IPS-NIHi7 (cell line): ENCODE measurements around the gene COL16A1.
A peak's percentile ranks its signal among the peaks of the same experiment; 100 is the strongest.

ENCODE experiments used
- DNase-seq: peaks from one replicate; pipeline ENCODE4 v3.0.0; 2012; ENCODE audit warnings: mixed read lengths; ENCODE audit errors: extremely low spot score

The COL16A1 gene

GRCh38 chr1:31688233-31688918 lies 15.4 kb downstream of the COL16A1 start:
- no peak for DNase-seq

GRCh38 chr1:31687601-31688000 lies 16.2 kb downstream of the COL16A1 start:
- DNase-seq, result no peak

DNA sequence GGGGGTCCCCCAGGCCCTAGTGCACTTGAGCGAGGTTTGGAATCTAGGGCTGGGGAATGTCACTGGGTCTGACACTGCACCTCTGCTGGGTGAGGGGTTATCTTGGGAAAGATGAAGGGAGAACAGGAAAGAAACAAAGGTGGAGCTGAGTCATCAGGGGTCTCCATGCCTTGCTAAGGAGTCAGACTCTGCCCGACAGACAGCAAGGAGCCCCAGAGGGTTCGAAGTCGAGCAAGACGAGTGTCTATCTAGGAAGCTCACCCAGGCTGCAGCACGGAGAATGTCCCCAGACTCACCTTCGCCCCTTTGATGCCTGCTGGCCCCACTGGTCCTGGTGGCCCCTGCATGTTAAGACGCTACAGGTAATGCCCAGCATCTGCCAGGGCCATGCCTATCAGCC lies 18.0 kb downstream of the COL16A1 start:
- no peak for DNase-seq

GRCh38 chr1:31683997-31684396 lies 19.8 kb downstream of the COL16A1 start:
- peak; percentile 77 for DNase-seq

GRCh38 chr1:31681415-31681814 lies 22.4 kb downstream of the COL16A1 start:
- no peak for DNase-seq

DNA sequence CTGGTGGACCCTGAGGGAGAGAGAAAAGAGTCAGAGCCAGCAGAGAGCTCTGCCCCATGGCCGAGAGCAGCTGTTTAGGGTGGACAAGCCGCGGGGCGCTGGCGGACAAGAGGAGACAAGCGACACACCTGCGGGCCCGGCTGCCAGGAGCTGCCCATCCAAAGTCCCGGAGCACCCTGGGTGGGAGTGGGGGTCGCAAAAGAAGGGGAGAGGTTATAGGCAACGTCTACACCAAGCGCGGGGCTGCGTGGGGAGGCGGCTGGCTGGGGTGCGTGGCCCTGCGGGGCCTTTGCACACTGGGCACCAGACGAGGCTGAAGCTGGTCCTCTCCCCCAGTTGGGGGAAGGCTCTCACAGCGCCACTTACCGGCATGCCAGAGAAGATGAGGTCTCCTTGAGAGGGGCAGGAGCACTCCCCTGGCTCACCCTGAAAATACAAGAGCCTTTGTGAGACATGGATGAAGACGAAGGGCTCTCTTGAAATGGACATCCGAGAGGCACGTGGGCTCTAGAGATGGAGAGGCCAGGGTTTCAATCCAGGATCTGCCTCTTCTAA lies 24.1 kb downstream of the COL16A1 start:
- DNase-seq, result no peak

DNA sequence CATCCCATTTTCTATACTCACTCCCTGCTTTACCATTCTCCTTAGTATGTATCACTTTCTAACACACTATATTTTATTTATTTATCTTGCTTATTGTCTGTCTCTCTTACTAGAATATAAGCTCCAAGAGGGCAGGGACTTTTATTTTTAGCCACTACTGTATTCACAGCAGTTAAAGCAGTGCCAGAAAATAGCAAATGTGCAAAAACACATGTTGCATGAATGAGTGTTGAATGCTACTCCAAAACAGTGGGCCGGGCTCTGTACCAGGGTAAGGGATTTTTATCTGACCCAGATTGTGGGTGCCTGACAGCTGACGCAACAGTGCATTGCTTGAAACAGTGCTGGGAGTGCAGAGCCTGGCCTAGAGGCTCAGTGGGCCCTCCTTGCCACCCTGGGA lies 24.7 kb downstream of the COL16A1 start:
- no peak for DNase-seq

DNA sequence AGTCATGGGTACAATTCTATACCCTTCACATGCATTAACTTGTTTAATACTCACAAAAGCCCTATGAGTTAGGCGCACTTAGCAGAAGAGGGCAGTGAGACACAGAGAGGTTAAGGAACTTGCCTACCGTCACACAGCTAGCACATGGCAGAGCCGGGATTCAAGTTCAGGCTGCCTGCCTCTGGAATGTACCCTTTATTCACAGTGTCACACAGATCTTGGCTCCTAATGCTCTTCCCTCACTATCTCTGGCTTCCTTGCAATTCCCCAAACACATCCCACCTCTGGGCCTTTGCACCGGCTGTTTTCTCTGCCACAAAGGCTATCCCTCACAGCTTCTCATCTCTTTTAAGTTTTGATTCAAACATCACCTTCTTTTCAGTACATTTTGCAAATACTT lies 25.1 kb downstream of the COL16A1 start:
- no peak for DNase-seq

- no peak for DNase-seq
These were observed 25.9 kb downstream of the COL16A1 start for GRCh38 chr1:31677949-31678348.

DNA sequence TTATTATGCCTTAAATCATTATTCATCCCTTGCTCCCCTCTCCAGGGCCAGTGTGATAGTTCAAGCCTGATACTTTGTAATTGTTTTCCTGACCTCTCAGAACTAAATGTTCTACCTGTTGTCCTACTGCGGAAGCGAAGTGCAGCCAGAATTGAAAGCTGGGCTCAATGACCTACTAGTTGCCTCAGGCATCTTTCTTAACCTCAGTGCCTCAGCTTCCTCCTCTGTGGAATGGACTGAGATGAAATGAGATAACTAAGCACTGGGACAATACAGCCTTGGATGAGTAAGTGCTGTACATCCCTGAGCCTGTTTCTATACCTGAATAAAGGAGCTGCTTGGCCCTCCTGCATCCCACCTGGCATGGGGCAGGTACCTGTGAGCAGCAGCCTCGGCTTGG lies 26.4 kb downstream of the COL16A1 start:
- DNase-seq, result no peak

DNA sequence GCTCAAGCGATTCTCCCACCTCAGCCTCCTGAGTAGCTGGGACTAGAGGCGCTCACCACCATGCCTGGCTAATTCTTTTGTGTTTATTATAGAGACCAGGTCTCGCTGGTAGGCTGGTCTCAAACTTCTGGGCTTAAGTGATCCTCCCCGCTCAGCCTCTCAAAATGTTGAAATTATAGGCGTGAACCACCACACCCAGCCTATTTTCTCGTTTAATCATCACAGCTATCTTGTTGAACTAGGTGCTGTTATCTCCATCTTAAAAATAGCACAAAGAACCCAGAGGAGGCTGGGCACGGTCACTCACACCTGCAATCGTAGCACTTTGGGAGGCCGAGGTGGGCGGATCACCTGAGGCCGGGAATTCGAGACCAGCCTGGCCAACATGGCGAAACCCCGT lies 28.1 kb downstream of the COL16A1 start:
- DNase-seq, result no peak

DNA sequence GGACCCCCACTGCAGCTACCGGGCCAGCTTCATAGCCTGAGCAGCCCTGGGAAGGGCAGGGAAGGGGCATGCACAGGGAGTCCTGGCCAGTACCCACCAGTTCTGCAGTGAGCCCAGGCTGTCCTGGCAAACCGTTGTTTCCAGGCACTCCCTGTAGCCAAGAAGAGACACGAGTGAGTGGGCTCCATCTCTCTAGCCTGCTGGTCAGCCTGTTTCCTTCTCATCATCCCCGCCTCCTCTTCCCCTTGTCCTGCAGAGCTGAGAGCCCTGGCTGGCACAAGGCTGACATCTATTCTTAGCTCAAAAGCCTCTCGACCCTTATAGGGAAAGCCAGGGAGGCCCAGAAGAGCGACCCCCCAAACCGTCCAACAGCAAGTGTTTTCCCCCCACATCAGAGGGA lies 28.7 kb downstream of the COL16A1 start:
- DNase-seq, result no peak

GRCh38 chr1:31674626-31675025 lies 29.2 kb downstream of the COL16A1 start:
- DNase-seq, result no peak

GRCh38 chr1:31673433-31673832 lies 30.4 kb downstream of the COL16A1 start:
- DNase-seq, result no peak

DNA sequence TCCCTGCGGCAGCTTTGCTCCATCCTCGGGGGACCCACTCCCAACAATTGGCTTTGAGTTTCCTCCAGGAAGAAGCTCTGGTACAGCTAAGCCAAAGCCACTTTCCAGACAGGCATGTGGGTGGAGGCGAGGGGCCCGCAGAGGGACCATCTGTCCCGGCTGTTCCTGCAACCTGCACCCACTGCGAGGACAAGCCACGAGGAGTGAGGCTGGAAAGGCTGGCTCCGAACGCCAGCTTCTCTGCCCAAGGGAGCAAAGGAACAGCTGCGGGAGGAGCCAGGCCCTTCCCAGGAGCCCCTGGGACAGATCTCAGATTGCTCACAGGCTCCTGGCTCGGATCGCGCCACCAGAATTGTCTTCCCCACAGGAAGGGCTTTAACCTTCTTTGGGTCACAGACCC lies 30.8 kb downstream of the COL16A1 start:
- DNase-seq, result no peak

DNA sequence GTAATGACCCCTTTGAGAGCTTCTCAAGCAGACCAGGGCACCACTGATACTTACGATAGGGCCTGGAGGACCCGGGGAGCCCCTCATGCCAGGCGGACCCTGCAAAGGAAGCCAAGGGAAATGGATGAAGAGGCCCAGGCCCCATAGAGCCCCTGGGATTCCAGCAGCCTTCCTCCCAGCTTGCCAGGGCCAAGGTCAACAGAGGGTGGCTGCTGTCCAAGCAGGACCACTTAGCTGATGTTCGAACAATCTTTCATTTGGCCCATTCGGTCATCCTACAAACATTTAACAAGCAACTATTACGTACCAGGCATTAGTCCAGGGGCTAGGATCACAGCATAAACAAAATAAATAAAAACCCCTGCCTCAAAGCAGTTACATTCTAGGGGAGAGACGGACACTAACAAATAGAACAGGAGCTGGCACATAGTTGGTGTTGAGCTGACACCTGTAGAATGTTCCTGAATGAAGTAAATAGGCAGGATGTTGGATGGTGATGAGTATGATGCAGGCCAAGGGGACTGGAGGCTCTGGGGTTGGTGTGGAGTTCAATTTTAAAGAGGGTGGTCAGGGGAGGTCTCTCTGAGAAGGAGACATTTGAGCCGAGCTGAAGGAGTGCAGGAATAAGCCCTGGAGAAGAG lies 32.1 kb downstream of the COL16A1 start:
- no peak for DNase-seq

DNA sequence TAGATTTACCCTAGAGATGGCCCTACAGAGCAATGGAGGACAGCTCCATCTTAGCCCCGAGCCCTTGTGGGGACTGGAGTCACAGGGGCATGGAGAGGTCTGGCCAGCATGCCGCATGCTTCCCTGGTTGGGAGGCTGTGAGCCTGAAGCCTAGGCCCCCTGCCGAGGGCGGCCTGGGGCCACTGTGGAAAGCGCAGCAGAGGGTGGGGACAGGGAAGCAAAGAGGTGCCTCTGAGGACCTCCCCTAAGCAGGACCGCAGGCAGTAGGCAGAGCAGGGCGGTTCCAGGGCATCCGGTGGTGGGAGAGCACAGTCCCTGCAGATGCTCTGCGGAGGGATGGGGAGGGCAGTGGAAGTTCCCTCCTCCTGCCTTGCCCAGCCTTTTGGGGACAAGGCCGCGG lies 32.7 kb downstream of the COL16A1 start:
- DNase-seq, result no peak

- no peak for DNase-seq
These were observed 33.2 kb downstream of the COL16A1 start for GRCh38 chr1:31670593-31670964.

- no peak for DNase-seq
These were observed 33.8 kb downstream of the COL16A1 start for GRCh38 chr1:31669786-31670592.

DNA sequence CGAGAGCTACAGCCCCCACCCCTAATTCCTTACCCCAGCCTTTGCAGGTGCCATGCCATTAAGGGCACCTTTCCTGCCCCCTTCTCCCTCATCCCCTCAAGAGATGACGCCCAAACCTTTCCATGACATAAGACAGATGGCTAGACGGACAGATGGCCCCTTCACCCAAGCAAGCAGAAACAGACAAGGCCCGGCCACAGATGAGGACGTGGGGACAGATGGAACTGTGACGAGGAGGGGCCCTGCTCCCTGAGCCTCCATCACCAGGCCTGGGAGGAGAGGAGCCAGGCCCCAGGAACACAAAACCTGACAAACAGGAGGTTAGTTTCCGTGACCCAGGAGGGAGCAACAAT lies 34.4 kb downstream of the COL16A1 start:
- DNase-seq, result no peak

DNA sequence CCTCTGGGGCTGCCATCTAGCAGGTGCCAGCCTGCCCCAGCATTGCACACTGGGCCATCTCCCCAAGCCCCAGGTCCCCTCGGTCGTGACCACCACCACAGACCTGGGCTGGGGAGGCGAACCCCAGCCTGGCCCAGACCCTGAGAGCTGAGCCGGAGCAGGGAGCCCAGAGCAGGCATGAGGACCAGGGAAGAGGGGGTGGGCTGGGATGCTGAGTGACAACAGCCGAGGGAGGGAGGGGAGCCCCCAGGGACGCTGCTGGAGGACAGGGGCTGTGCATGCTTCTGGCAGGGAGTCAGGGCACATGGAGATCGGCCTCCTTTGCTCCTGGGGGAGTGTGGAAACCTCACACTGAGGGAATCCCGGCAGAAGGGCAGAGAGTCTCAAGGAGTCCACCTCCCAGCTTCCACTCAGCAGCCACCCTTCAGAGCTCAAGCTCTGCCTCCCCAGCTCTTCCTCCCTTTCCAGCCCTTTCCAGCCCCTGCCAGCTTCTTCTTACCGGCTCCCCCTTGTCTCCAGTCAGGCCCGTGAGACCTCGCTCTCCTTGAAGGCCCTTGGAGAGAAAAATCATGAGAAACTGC lies 35.4 kb downstream of the COL16A1 start:
- no peak for DNase-seq

DNA sequence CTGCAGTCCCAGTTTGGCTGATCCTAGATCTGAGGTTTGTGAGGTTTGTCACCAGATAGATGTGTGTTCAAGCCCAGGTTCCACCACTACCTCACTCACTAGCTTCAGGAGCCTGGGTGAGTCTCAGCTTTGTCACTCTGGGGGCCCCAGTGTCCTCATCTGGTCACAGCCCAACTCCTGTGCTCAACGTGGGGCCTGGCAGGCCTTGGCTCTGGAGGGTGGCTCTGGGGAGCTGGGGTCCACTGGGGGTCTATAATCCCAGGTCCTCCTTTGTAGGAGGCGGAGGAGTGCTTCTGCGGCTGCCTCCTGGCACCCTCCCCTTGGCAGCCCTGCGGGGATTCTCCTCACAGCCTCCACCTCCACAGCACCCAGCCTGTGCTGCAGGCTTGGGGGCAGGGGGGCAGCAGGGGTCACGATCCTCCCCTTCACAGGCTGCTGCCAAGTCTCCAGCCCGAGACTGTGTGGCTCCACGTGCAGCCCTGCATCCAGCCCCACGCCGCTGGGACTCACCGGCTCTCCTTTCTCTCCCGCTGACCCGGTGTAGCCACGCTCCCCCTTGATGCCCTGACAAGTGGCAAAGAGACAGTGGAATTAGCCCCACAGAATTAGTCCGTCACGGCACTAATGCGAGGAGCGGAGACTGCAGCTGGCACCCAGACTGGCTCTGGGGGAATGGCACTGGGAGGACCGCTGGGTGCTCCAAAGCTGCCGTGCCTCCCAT lies 36.6 kb downstream of the COL16A1 start:
- DNase-seq, result no peak
